GM12878 (cell line): ENCODE data around the gene ICAM2. TPM values are rescaled to one million over a fixed set of nuclear protein-coding genes. Genes with fewer than 3 reads are reported as not detected.

ENCODE experiments used
- ATAC-seq: fragments of 200-7000 bp; cut with Tn5 transposase; 3 replicates; pipeline ENCODE4 v1.9.1; 2020; ENCODE audit warnings: mild to moderate bottlenecking, moderate library complexity
- Bru-seq: library from RNA; stranded (reverse); fragments of 400-500 nt; gene quantifications from one replicate; lab custom pipeline; 2021; lab: Mats Ljungman, UMichigan
- BruChase-seq, 2 experiments: library from RNA; stranded (reverse); fragments of 400-500 nt; gene quantifications; one replicate each; lab custom pipeline; 2021; lab: Mats Ljungman, UMichigan
- BruUV-seq: library from RNA; stranded (reverse); fragments of 400-500 nt; replicated peaks from 2 replicates; lab custom pipeline; 2021; lab: Mats Ljungman, UMichigan
- CTCF ChIA-PET: fragments of 300-600 bp; sonication (Branson Sonifier 250); formaldehyde crosslinking; extraction: SDS; loops from one replicate; lab custom pipeline; 2021; ENCODE audit warnings: inconsistent platforms; lab: Yijun Ruan, JAX
- POLR2A ChIA-PET: fragments of 350-600 bp; formaldehyde crosslinking; extraction: SDS; loops from one replicate; lab custom pipeline; 2021; ENCODE audit warnings: inconsistent platforms; lab: Charles Lee
- RAD21 ChIA-PET: fragments of 300-600 bp; sonication (Branson Sonifier 250); formaldehyde crosslinking; loops from one replicate; lab custom pipeline; 2023; ENCODE audit warnings: antibody characterized with exemption; ENCODE audit not compliant: unreplicated experiment; lab: Charles Lee
- SMC1A ChIA-PET: fragments of 300-600 bp; sonication (Branson Sonifier 250); formaldehyde crosslinking; loops from one replicate; lab custom pipeline; 2023; ENCODE audit not compliant: unreplicated experiment, uncharacterized antibody; lab: Charles Lee
- DNase-seq: peaks from one replicate; pipeline ENCODE4 v3.0.0-alpha.2; 2011; ENCODE audit warnings: low read depth, low spot score
- FAIRE-seq: peaks from 3 replicates; lab custom pipeline; 2011; peaks lifted over from hg19 to GRCh38; lab: Jason Lieb, UNC
- H2AFZ ChIP-seq: 2 replicates; pipeline ENCODE4 v1.6.0; 2011; ENCODE audit warnings: low read depth, low read length, control low read depth; ENCODE audit not compliant: control insufficient read depth
- H3K27ac ChIP-seq: 2 replicates; pipeline ENCODE4 v1.5.1; 2011; ENCODE audit warnings: control low read depth; ENCODE audit not compliant: control insufficient read depth, insufficient read depth
- H3K27me3 ChIP-seq, 2 experiments: replicated peaks in 1 of 2; 2 replicates each; pipeline versions ENCODE4 v1.6.0 to v1.6.1; 2011; ENCODE audit warnings: low read length in 1 of 2; ENCODE audit not compliant: control insufficient read depth in 2 of 2, insufficient read depth in 2 of 2
- H3K36me3 ChIP-seq, 2 experiments: 2 replicates each; pipeline ENCODE4 v1.5.1; 2011; ENCODE audit warnings: low read length in 1 of 2; ENCODE audit not compliant: control insufficient read depth in 2 of 2, insufficient read depth in 2 of 2
- H3K4me1 ChIP-seq: 2 replicates; pipeline ENCODE4 v1.6.1; 2011; ENCODE audit warnings: mild to moderate bottlenecking, low read length, moderate library complexity, mixed read lengths; ENCODE audit not compliant: control insufficient read depth, insufficient read depth
- H3K4me2 ChIP-seq: 2 replicates; pipeline ENCODE4 v1.6.0; 2011; ENCODE audit warnings: control low read depth; ENCODE audit not compliant: control insufficient read depth, insufficient read depth
- H3K4me3 ChIP-seq: fragments of 200-600 bp; sonication (generic); 2 replicates; pipeline ENCODE4 v1.5.1; 2016
- H3K79me2 ChIP-seq: 2 replicates; pipeline ENCODE4 v1.6.0; 2011; ENCODE audit warnings: low read length; ENCODE audit not compliant: control insufficient read depth, insufficient read depth
- H3K9ac ChIP-seq: 2 replicates; pipeline ENCODE4 v1.8.0; 2011; ENCODE audit warnings: low read length, control low read depth, mixed read lengths; ENCODE audit not compliant: control insufficient read depth, insufficient read depth
- H3K9me3 ChIP-seq: replicated peaks from 3 replicates; pipeline ENCODE4 v1.5.1; 2011; ENCODE audit warnings: mild to moderate bottlenecking, low read length; ENCODE audit not compliant: control insufficient read depth, insufficient read depth
- H4K20me1 ChIP-seq: 2 replicates; pipeline ENCODE4 v1.6.0; 2011; ENCODE audit not compliant: control insufficient read depth, insufficient read depth
- CBX5 ChIP-seq: sonication (generic); IDR thresholded peaks from 2 replicates; pipeline ENCODE4 v1.6.1; 2016; ENCODE audit warnings: low read depth, moderate library complexity, mild to moderate bottlenecking, inconsistent platforms
- MEF2B ChIP-seq: fragments of 450-650 bp; IDR thresholded peaks from 2 replicates; pipeline ENCODE4 v1.6.1; 2018; ENCODE audit warnings: mild to moderate bottlenecking, moderate library complexity; ENCODE audit not compliant: partially characterized antibody, poor library complexity, severe bottlenecking
- MYB ChIP-seq: fragments of 150-350 bp; IDR thresholded peaks from 2 replicates; pipeline ENCODE4 v1.6.1; 2014; ENCODE audit warnings: mild to moderate bottlenecking, low read depth, low read length, borderline replicate concordance
- POLR2AphosphoS2 ChIP-seq: IDR thresholded peaks from 2 replicates; pipeline ENCODE4 v1.6.1; 2011; ENCODE audit warnings: low read depth, mild to moderate bottlenecking, low read length, improper control_type of control experiment, moderate library complexity
- SREBF2 ChIP-seq: IDR thresholded peaks from 2 replicates; pipeline ENCODE4 v1.6.1; 2012; ENCODE audit warnings: mild to moderate bottlenecking, low read length
- SUPT20H ChIP-seq: IDR thresholded peaks from 2 replicates; pipeline ENCODE4 v1.6.1; 2011; ENCODE audit warnings: low read depth, mild to moderate bottlenecking, low read length, moderate library complexity, borderline replicate concordance; ENCODE audit not compliant: control insufficient read depth
- WGBS: methylation state at CpG from one replicate; pipeline ENCODE4 v1.1.6; 2016; ENCODE audit warnings: low lambda C conversion rate; ENCODE audit not compliant: insufficient replicate concordance, insufficient coverage; ENCODE audit errors: missing lambda C conversion rate; 5-methylcytosine and 5-hydroxymethylcytosine counted together
- in situ Hi-C: fragments of 300-500 bp; cut with MboI; formaldehyde crosslinking; loops from 9 replicates; pipeline ENCODE4 v1.14.3; 2018; ENCODE audit warnings: mixed read lengths
- intact Hi-C: fragments of 100-400 bp; cut with micrococcal nuclease; formaldehyde crosslinking; loops from one replicate; pipeline ENCODE4 v1.14.2; 2022; ENCODE audit not compliant: unreplicated experiment
- long read RNA-seq, 2 experiments: library from polyadenylated mRNA; unstranded; transcript quantifications; one replicate each; pipeline ENCODE4 v2.0.0, GENCODE V29; 2019 to 2020
- polyA minus RNA-seq, 3 experiments: library from RNA; depleted of rRNA, polyadenylated mRNA; stranded (reverse); fragments of >200 nt; gene quantifications; 2 replicates each; pipeline ENCODE4 v1.2.3, GENCODE V29; 2011
- polyA plus RNA-seq, 11 experiments: library from polyadenylated mRNA; depleted of rRNA in 4 of 11; unstranded in 6 of 11; stranded (reverse) in 5 of 11; fragments of >200 nt; fragmentation: Nextera tagmentation in 4 of 11; fragmentation: Illumina TruSeq in 1 of 11; extraction: Ambion mirVana in 4 of 11; extraction: Trizol in 1 of 11; gene quantifications; 1 replicate in 1 of 11; 2 replicates in 10 of 11; pipeline versions ENCODE4 v1.2.1 to v1.2.3, GENCODE V29; 2011 to 2016; ENCODE audit warnings: inconsistent platforms in 2 of 11, missing spikeins in 2 of 11, low read depth in 1 of 11
- total RNA-seq, 4 experiments: library from RNA; depleted of rRNA in 3 of 4; stranded (reverse); fragments of >200 nt in 3 of 4; fragmentation: Illumina TruSeq in 1 of 4; extraction: Trizol in 1 of 4; gene quantifications; 2 replicates each; pipeline versions ENCODE4 v1.2.1 to v1.2.3, GENCODE V29; 2013 to 2021
- TF ChIP-seq, protein P1 (sequence below): fragments of 450-650 bp; formaldehyde crosslinking; IDR thresholded peaks from 2 replicates; pipeline ENCODE4 v1.5.0; 2022; ENCODE audit warnings: mild to moderate bottlenecking, missing genetic modification characterization
- TF ChIP-seq, protein P2 (sequence below): fragments of 450-650 bp; IDR thresholded peaks from 2 replicates; pipeline ENCODE4 v1.6.1; 2017; ENCODE audit warnings: mild to moderate bottlenecking, moderate library complexity

Gene ICAM2
- 74.8 and 80.2 TPM in 2 replicates for total RNA-seq (2013; cell fraction: nucleolus; rRNA removed)
- total RNA-seq (2014; rRNA removed): 60.7 and 62.8 TPM in 2 replicates
- 39.2 and 40.8 TPM in 2 replicates for total RNA-seq (2014; rRNA removed; fragmentation: Illumina TruSeq; extraction: Trizol)
- total RNA-seq (2021): 37.4 and 42.7 TPM in 2 replicates
- 31.8 TPM for polyA plus RNA-seq (2011; ENCODE audit: low read depth)
- polyA plus RNA-seq (2011; rRNA removed): 53.7 and 108 TPM in 2 replicates
- polyA plus RNA-seq (2011; cell fraction: cytosol; rRNA removed): 170 and 179 TPM in 2 replicates
- polyA plus RNA-seq (2011; cell fraction: nucleus; rRNA removed): 67.6 and 85.3 TPM in 2 replicates
- polyA plus RNA-seq (2012): 38.9 and 53.9 TPM in 2 replicates
- 34.5 and 55.5 TPM in 2 replicates for polyA plus RNA-seq (2014; fragmentation: Illumina TruSeq; extraction: Trizol)
- polyA plus RNA-seq (2014; fragmentation: Nextera tagmentation; extraction: Ambion mirVana): 10 to 100 TPM; 23.6 to 27.7 TPM
- 61.4 and 66.7 TPM in 2 replicates for polyA plus RNA-seq (2014; rRNA removed)
- 10 to 100 TPM; 69.8 to 70.2 TPM for polyA plus RNA-seq (2016; fragmentation: Nextera tagmentation; extraction: Ambion mirVana)
- polyA minus RNA-seq (2011; rRNA and poly(A)+ RNA removed): 109 and 137 TPM in 2 replicates
- 37.4 and 38.6 TPM in 2 replicates for polyA minus RNA-seq (2011; cell fraction: cytosol; rRNA and poly(A)+ RNA removed)
- polyA minus RNA-seq (2011; cell fraction: nucleus; rRNA and poly(A)+ RNA removed): 14.5 and 23.2 TPM in 2 replicates
- percentile 78 among the genes with signal in this experiment for Bru-seq, nascent RNA
- percentile 71 among the genes with signal in this experiment for BruChase-seq, experiment 1, labeled RNA remaining after a 6-hour chase
- BruChase-seq, experiment 2, labeled RNA remaining after a 2-hour chase: percentile 68 among the genes with signal in this experiment
- long read RNA-seq, experiment 1, transcript ICAM2-208 (5 exons, 1,103 nt): major isoform, 24 of 40 reads
- long read RNA-seq, experiment 1, transcript ICAM2-202 (5 exons, 1,252 nt): minor isoform, 6 of 40 reads
- long read RNA-seq, experiment 1, partial matches to known transcripts: 1 of 40 reads
- long read RNA-seq, experiment 1, other reads (novel, unspliced or antisense): 5 of 40 reads
- long read RNA-seq, experiment 2, transcript ICAM2-207 (6 exons, 1,154 nt): minor isoform, 6 of 78 reads
- long read RNA-seq, experiment 2, transcript ICAM2-208 (5 exons, 1,103 nt): major isoform, 45 of 78 reads
- long read RNA-seq, experiment 2, transcript ICAM2-202 (5 exons, 1,252 nt): minor isoform, 7 of 78 reads
- long read RNA-seq, experiment 2, partial matches to known transcripts: 14 of 78 reads
- long read RNA-seq, experiment 2, other reads (novel, unspliced or antisense): 4 of 78 reads

- H3K27ac ChIP-seq: peak within 1 kb of the TSS; percentile 98
- H4K20me1 ChIP-seq: no peaks in the 10 kb centered on the region
- peaks cover 16% of the 10 kb centered on the region for H3K4me1 ChIP-seq
- peak within 1 kb of the TSS; percentile 71 for H2AFZ ChIP-seq
- H3K36me3 ChIP-seq: no peaks in the 10 kb centered on the region
- CTCF ChIA-PET: interaction anchor here (0.7 to 11.2 kb wide), 21 partner anchors 9 to 258 kb away, joined by 3 to 351 read pairs (median 5); partner anchors contain the start of genes CD79B, CSHL1, ERN1 and GH1
- H3K9ac ChIP-seq: peak within 1 kb of the TSS; percentile 90
- no peaks in the 10 kb centered on the region for H3K27me3 ChIP-seq
- FAIRE-seq (peak; percentile 7), ATAC-seq (peak; percentile 79), DNase-seq (peak; percentile 90)
- SMC1A ChIA-PET: interaction anchor here (0.7 to 15.0 kb wide), 27 partner anchors 8 to 392 kb away, joined by 3 to 570 read pairs (median 6); partner anchors contain the start of genes CD79B, ERN1 and GH1
- peak within 1 kb of the TSS; percentile 59 for H3K4me2 ChIP-seq
- intact Hi-C loops (no loop called here), in situ Hi-C loops (loop anchor here (5.0 kb wide), 1 partner anchor 98 kb away; no protein-coding TSS in a partner anchor)
- H3K79me2 ChIP-seq: peaks cover 38% of the 10 kb centered on the region
- WGBS: 0% methylated on average over 22 of the region's 23 CpGs
- POLR2A ChIA-PET: interaction anchor here (0.5 to 3.5 kb wide), 25 partner anchors 9 to 374 kb away, joined by 3 to 42 read pairs (median 5); partner anchors contain the start of genes CD79B, ERN1 and GH1
- H3K9me3 ChIP-seq: no peaks in the 10 kb centered on the region
- RAD21 ChIA-PET: interaction anchor here (0.6 to 7.4 kb wide), 24 partner anchors 9 to 392 kb away, joined by 3 to 105 read pairs (median 6); partner anchors contain the start of genes CD79B, CSHL1 and GH1
- H3K4me3 ChIP-seq: peak within 1 kb of the TSS; percentile 74
- TSS peak; percentile 94 for BruUV-seq
- TF ChIP-seq SREBF2 (no peak), POLR2AphosphoS2 (no peak), SUPT20H (no peak), CBX5 (peak; percentile 36; the same call in 1 of the 2 replicates), MYB (0 out of 2 replicates have a peak, but pooled peaks have one; percentile 30), MEF2B (no peak)
- TF ChIP-seq, protein P1, sequence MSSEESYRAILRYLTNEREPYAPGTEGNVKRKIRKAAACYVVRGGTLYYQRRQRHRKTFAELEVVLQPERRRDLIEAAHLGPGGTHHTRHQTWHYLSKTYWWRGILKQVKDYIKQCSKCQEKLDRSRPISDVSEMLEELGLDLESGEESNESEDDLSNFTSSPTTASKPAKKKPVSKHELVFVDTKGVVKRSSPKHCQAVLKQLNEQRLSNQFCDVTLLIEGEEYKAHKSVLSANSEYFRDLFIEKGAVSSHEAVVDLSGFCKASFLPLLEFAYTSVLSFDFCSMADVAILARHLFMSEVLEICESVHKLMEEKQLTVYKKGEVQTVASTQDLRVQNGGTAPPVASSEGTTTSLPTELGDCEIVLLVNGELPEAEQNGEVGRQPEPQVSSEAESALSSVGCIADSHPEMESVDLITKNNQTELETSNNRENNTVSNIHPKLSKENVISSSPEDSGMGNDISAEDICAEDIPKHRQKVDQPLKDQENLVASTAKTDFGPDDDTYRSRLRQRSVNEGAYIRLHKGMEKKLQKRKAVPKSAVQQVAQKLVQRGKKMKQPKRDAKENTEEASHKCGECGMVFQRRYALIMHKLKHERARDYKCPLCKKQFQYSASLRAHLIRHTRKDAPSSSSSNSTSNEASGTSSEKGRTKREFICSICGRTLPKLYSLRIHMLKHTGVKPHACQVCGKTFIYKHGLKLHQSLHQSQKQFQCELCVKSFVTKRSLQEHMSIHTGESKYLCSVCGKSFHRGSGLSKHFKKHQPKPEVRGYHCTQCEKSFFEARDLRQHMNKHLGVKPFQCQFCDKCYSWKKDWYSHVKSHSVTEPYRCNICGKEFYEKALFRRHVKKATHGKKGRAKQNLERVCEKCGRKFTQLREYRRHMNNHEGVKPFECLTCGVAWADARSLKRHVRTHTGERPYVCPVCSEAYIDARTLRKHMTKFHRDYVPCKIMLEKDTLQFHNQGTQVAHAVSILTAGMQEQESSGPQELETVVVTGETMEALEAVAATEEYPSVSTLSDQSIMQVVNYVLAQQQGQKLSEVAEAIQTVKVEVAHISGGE: no peak
- TF ChIP-seq, protein P2, sequence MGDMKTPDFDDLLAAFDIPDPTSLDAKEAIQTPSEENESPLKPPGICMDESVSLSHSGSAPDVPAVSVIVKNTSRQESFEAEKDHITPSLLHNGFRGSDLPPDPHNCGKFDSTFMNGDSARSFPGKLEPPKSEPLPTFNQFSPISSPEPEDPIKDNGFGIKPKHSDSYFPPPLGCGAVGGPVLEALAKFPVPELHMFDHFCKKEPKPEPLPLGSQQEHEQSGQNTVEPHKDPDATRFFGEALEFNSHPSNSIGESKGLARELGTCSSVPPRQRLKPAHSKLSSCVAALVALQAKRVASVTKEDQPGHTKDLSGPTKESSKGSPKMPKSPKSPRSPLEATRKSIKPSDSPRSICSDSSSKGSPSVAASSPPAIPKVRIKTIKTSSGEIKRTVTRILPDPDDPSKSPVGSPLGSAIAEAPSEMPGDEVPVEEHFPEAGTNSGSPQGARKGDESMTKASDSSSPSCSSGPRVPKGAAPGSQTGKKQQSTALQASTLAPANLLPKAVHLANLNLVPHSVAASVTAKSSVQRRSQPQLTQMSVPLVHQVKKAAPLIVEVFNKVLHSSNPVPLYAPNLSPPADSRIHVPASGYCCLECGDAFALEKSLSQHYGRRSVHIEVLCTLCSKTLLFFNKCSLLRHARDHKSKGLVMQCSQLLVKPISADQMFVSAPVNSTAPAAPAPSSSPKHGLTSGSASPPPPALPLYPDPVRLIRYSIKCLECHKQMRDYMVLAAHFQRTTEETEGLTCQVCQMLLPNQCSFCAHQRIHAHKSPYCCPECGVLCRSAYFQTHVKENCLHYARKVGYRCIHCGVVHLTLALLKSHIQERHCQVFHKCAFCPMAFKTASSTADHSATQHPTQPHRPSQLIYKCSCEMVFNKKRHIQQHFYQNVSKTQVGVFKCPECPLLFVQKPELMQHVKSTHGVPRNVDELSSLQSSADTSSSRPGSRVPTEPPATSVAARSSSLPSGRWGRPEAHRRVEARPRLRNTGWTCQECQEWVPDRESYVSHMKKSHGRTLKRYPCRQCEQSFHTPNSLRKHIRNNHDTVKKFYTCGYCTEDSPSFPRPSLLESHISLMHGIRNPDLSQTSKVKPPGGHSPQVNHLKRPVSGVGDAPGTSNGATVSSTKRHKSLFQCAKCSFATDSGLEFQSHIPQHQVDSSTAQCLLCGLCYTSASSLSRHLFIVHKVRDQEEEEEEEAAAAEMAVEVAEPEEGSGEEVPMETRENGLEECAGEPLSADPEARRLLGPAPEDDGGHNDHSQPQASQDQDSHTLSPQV: 0 out of 2 replicates have a peak, but pooled peaks have one; percentile 42
Observed at GRCh38 chr17:64020056-64020766, at the start of gene ICAM2. Gene ICAM2 (minus strand): TSS chr17:64020633. CDS start chr17:64006691, 13,942 bp downstream.
